ENCODE measurements around the gene HOXA5.

Gene HOXA5

GRCh38 chr7:27095897-27096767, 47.3 kb downstream of the HOXA5 start, which contains the start of gene HOXA1:
HOXA1 (minus strand) TSS chr7:27096000; CDS start chr7:27095912, 88 bp downstream.
- peak; percentile 98 for DNase-seq (ENCODE audit: low spot score)
- no peak for TF ChIP-seq CTCF (conservative IDR thresholded peaks at IDR 0.05; ENCODE audit: low read depth)
- POLR2A ChIA-PET (ENCODE audit: low non-redundant PET): interaction anchor here (0.5 to 0.7 kb wide), 3 partner anchors 15 to 902 kb away, joined by 3 read pairs; no protein-coding TSS in a partner anchor
- CTCF ChIA-PET: interaction anchor here (0.5 to 3.3 kb wide), 11 partner anchors 17 to 1280 kb away, joined by 3 to 13 read pairs (median 4); partner anchors contain the start of gene HOXA5
- peak within 1 kb of the TSS; percentile 95 for H3K27ac ChIP-seq

GRCh38 chr7:27095050-27095896, 48.2 kb downstream of the HOXA5 start:
- peak overlapping the region; percentile 95 for H3K27ac ChIP-seq
- ChIA-PET POLR2A (ENCODE audit: low non-redundant PET) (no interaction called here), CTCF (interaction anchor here (0.6 to 3.3 kb wide), 4 partner anchors 21 to 1280 kb away, joined by 3 to 13 read pairs (median 3); partner anchors contain the start of gene HOXA5)
- DNase-seq (ENCODE audit: low spot score): no peak
- no peak for TF ChIP-seq CTCF (conservative IDR thresholded peaks at IDR 0.05; ENCODE audit: low read depth)

- ChIA-PET POLR2A (ENCODE audit: low non-redundant PET) (interaction anchor here (0.6 kb wide), 2 partner anchors 83 to 219 kb away, joined by 5 to 8 read pairs; no protein-coding TSS in a partner anchor), CTCF (interaction anchor here (0.7 to 1.1 kb wide), 2 partner anchors 22 to 237 kb away, joined by 3 read pairs; no protein-coding TSS in a partner anchor)
- no peak overlapping the region for H3K27ac ChIP-seq
- TF ChIP-seq CTCF (conservative IDR thresholded peaks at IDR 0.05; ENCODE audit: low read depth): no peak
- no peak for DNase-seq (ENCODE audit: low spot score)
These were observed 49.0 kb downstream of the HOXA5 start for GRCh38 chr7:27094304-27095049.

GRCh38 chr7:27093184-27093895, 50.1 kb downstream of the HOXA5 start:
- no peak for DNase-seq (ENCODE audit: low spot score)
- no peak for TF ChIP-seq CTCF (conservative IDR thresholded peaks at IDR 0.05; ENCODE audit: low read depth)
- CTCF ChIA-PET: interaction anchor here (0.6 kb wide), 1 partner anchor 27 kb away, joined by 3 read pairs; no protein-coding TSS in a partner anchor
- no peak overlapping the region for H3K27ac ChIP-seq
- POLR2A ChIA-PET (ENCODE audit: low non-redundant PET): no interaction called here

GRCh38 chr7:27092819-27093110, 50.7 kb downstream of the HOXA5 start:
- no peak overlapping the region for H3K27ac ChIP-seq
- DNase-seq (ENCODE audit: low spot score): no peak
- no peak for TF ChIP-seq CTCF (conservative IDR thresholded peaks at IDR 0.05; ENCODE audit: low read depth)
- ChIA-PET POLR2A (ENCODE audit: low non-redundant PET) (no interaction called here), CTCF (interaction anchor here (0.6 kb wide), 1 partner anchor 26 kb away, joined by 3 read pairs; no protein-coding TSS in a partner anchor)

Measured in RWPE1 (cell line).